Kidney epithelial cell (primary cell): ENCODE data around the gene CLEC2L. TPM values are rescaled to one million over a fixed set of nuclear protein-coding genes. Genes with fewer than 3 reads are reported as not detected.

Experiments
- DNase-seq: peaks from one replicate; pipeline ENCODE4 v3.0.0-alpha.2; 2010; ENCODE audit warnings: low read depth
- H3K27me3 ChIP-seq: 2 replicates; pipeline ENCODE4 v1.6.0; 2011; ENCODE audit warnings: low read length; ENCODE audit not compliant: control insufficient read depth, insufficient read depth
- H3K36me3 ChIP-seq: 2 replicates; pipeline ENCODE4 v1.5.1; 2011; ENCODE audit warnings: low read length; ENCODE audit not compliant: control insufficient read depth, insufficient read depth
- H3K4me3 ChIP-seq: 2 replicates; pipeline ENCODE4 v1.5.1; 2011; ENCODE audit warnings: low read depth, mild to moderate bottlenecking, control low read depth, low read length
- total RNA-seq: library from RNA; depleted of rRNA; stranded (reverse); fragments of >200 nt; gene quantifications from 2 replicates; pipeline ENCODE4 v1.2.3, GENCODE V29; 2015
- TF ChIP-seq, protein P1 (sequence below): IDR thresholded peaks from 2 replicates; pipeline ENCODE4 v1.5.1; 2011; ENCODE audit warnings: mild to moderate bottlenecking, moderate library complexity, low read length, control low read depth, inconsistent platforms; ENCODE audit not compliant: insufficient read depth, poor library complexity, severe bottlenecking

Gene CLEC2L
- not detected in 2 replicates for total RNA-seq

DNA sequence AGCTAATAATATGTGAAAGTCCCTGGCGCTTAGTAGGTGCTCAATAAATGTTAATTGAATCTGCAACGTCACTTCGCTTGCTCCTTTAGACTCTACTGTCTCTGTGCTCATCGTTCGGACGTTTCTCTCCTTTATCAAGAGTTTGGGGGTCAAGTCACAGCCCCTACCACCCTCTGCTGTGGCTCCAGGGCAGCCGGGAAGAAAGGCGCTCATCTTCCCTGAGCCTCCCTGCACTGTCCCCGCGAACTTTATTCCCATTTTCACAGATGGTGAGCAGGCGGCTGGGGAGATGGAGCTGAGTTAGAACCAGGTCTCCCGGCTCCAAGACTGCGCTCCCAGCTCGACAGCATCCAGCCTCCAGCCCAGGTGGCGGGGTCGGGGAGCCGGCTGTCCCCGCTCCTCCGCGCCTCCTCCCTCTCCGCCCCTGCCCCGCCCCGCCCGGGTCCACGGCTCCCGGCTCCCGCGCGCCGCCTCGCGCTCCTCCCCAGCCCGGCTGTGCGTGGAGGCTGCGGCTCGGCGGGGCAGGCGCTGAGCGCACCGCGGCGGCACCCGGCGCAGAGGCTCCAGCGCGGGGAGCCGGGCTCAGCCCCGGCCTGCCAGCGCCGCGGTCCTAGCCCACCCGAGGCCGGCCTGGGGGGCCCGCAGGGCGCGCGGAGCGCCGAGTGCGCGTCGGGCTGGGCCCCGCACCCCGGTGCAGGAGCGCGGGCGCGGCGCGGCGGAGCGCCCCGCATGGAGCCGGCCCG, at the start of gene CLEC2L:
TSS of gene CLEC2L (plus strand) at position 487 of the 743 bp plus-strand sequence. CDS start at position 730, 243 bp downstream.
- peaks cover 48% of the 10 kb centered on the region for H3K27me3 ChIP-seq
- TF ChIP-seq, protein P1, sequence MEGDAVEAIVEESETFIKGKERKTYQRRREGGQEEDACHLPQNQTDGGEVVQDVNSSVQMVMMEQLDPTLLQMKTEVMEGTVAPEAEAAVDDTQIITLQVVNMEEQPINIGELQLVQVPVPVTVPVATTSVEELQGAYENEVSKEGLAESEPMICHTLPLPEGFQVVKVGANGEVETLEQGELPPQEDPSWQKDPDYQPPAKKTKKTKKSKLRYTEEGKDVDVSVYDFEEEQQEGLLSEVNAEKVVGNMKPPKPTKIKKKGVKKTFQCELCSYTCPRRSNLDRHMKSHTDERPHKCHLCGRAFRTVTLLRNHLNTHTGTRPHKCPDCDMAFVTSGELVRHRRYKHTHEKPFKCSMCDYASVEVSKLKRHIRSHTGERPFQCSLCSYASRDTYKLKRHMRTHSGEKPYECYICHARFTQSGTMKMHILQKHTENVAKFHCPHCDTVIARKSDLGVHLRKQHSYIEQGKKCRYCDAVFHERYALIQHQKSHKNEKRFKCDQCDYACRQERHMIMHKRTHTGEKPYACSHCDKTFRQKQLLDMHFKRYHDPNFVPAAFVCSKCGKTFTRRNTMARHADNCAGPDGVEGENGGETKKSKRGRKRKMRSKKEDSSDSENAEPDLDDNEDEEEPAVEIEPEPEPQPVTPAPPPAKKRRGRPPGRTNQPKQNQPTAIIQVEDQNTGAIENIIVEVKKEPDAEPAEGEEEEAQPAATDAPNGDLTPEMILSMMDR, result no peak
- H3K4me3 ChIP-seq, result no peak within 1 kb of the TSS
- no peaks in the 10 kb centered on the region for H3K36me3 ChIP-seq
- DNase-seq, result no peak

DNA sequence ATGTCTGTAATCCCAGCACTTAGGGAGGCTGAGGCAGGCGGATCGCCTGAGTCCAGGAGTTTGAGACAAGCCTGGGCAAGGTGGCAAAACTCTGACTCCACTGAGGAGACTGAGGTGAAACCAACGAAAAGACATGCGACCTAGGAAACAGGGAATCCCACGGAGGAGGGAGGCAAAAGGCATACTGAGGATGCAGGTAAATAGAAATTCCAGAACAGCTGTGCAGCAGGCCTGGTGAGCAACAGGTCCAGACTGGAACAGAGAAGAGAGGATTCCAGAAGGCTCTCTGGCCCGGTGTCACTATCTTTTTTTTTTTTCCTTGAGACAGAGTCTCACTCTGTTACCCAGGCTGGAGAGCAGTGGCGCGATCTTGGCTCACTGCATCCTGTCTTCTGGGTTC, 47.3 kb upstream of the CLEC2L start:
- Histone ChIP-seq H3K4me3 (no peak overlapping the region), H3K36me3 (no peaks in the 10 kb centered on the region), H3K27me3 (peaks cover 3% of the 10 kb centered on the region)
- TF ChIP-seq, protein P1, result no peak
- DNase-seq, result no peak

DNA sequence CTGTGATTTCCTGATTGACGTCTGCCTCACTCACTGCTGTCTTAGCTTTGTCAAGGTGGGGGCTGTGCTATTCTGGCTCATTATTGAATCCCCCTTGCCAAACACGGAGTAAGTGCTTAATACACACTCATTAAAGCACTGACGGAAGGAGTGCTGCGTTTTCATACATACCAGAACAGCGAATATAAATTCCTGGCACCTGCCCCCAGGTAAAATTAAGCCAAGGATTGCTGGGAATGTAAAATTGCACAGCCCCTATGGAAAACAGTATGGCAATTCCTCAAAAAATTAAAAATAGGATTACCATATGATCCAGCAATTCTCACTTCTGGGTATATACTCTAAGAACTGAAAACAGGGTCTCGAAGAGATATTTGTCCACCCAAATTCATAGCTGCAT, 46.6 kb upstream of the CLEC2L start:
- Histone ChIP-seq H3K27me3 (peaks cover 9% of the 10 kb centered on the region), H3K36me3 (no peaks in the 10 kb centered on the region), H3K4me3 (no peak overlapping the region)
- no peak for DNase-seq
- TF ChIP-seq, protein P1, result no peak

DNA sequence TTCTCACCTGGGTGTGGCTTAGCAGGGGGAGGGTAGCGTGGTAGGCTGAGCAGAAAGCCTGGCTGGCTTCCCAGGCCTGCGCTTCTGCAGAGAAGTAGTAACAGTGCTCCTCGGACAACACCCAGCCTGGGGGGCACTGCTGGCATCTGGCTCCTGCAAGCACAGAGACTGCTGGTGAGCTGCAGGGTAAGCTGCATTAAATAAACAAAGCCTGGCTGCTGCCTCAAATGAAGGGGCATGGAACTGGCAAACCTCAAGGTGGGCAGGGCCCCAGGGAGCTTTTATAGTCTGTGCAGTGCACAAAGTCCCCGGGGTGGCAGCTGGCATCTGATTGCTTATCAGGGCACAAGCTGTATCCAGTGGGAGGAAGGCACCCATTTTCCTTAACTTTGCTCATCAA, 43.9 kb upstream of the CLEC2L start:
- H3K27me3 ChIP-seq, result peaks cover 31% of the 10 kb centered on the region
- no peak for DNase-seq
- TF ChIP-seq, protein P1, result no peak
- H3K36me3 ChIP-seq, result no peaks in the 10 kb centered on the region
- H3K4me3 ChIP-seq, result no peak overlapping the region

DNA sequence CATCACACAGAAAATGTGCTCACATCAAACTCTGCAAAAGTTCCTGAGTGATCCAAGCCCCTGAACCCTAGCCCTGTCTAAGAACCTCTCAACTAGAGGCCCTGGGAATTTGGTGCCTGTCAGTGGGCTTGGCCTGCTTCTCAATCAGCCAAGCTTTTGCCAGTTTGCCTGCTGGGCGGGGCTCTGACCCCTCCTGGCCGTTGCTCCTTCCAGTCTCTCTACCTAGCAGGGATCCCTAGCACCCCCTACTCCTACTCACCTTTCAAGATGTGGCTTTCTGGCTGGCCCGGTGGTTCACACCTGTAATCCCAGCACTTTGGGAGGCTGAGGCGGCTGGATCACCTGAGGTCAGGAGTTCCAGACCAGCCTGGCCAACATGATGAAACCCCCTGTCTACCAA, 42.1 kb upstream of the CLEC2L start:
- DNase-seq, result no peak
- Histone ChIP-seq H3K36me3 (no peaks in the 10 kb centered on the region), H3K27me3 (peaks cover 35% of the 10 kb centered on the region), H3K4me3 (no peak overlapping the region)
- TF ChIP-seq, protein P1, result no peak

DNA sequence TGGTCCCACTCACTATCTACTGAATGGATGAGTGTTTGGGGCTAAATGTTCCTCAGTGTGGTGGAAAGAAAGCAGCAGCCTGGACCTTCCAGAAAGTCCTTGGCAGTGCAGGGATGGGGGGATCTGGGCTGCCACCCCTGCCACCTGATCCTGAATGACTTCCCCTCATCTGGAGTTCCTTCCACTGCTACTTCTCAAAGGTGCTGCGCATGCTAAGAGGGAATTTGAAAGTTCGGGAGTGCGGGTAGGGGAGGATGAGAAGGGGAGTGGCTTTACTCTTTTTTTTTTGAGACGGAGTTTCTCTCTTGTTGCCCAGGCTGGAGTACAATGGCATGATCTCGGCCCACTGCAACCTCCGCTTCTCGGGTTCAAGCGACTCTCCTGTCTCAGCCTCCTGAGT, 41.4 kb upstream of the CLEC2L start:
- TF ChIP-seq, protein P1, result no peak
- H3K27me3 ChIP-seq, result peaks cover 38% of the 10 kb centered on the region

More for the DNA sequence above, 41.4 kb upstream of the CLEC2L start:
- DNase-seq, result no peak
- H3K36me3 ChIP-seq, result no peaks in the 10 kb centered on the region
- no peak overlapping the region for H3K4me3 ChIP-seq
